Natural killer cell (primary cell): ENCODE data around the gene COMMD1. TPM values are rescaled to one million over a fixed set of nuclear protein-coding genes. Genes with fewer than 3 reads are reported as not detected.

Experiments used
- ATAC-seq, 3 donors: fragments of 150-1000 bp in 2 of 3; fragments of 200-7000 bp in 1 of 3; cut with Tn5 transposase; 1 replicate in 1 of 3; 2 replicates in 2 of 3; pipeline ENCODE4 v1.10.0; 2021; ENCODE audit warnings: mild to moderate bottlenecking in 2 of 3, moderate library complexity in 2 of 3
- DNase-seq, 2 donors: peaks; one replicate each; pipeline versions ENCODE4 v3.0.0 to v3.0.0-alpha.2; 2013 to 2021; ENCODE audit warnings: mixed read lengths in 1 of 2
- H3K27ac ChIP-seq: one replicate; pipeline ENCODE4 v1.5.1; 2013; ENCODE audit warnings: mild to moderate bottlenecking, low read length
- H3K27me3 ChIP-seq: one replicate; pipeline ENCODE4 v1.6.1; 2013; ENCODE audit warnings: low read length; ENCODE audit not compliant: control insufficient read depth, insufficient read depth
- H3K36me3 ChIP-seq: one replicate; pipeline ENCODE4 v1.6.1; 2013; ENCODE audit warnings: low read length; ENCODE audit not compliant: control insufficient read depth, insufficient read depth
- H3K4me1 ChIP-seq: one replicate; pipeline ENCODE4 v1.6.1; 2013; ENCODE audit warnings: low read length; ENCODE audit not compliant: control insufficient read depth, insufficient read depth
- H3K4me3 ChIP-seq: one replicate; pipeline ENCODE4 v1.5.1; 2013; ENCODE audit warnings: low read length
- H3K9me3 ChIP-seq: one replicate; pipeline ENCODE4 v1.6.1; 2013; ENCODE audit warnings: low read length; ENCODE audit not compliant: control insufficient read depth, insufficient read depth
- H3K27ac Mint-ChIP-seq, 2 donors: one replicate each; pipeline ENCODE4 v1.8.0; 2022; ENCODE audit warnings: mild to moderate bottlenecking in 2 of 2, mixed read lengths in 2 of 2, moderate library complexity in 1 of 2
- H3K27me3 Mint-ChIP-seq, 2 donors: one replicate each; pipeline ENCODE4 v1.8.0; 2022; ENCODE audit warnings: low read depth in 2 of 2, mixed read lengths in 2 of 2
- H3K36me3 Mint-ChIP-seq: one replicate; pipeline ENCODE4 v1.8.0; 2022; ENCODE audit warnings: mixed read lengths
- H3K4me1 Mint-ChIP-seq, 2 donors: one replicate each; pipeline ENCODE4 v1.8.0; 2022; ENCODE audit warnings: mixed read lengths in 2 of 2
- H3K4me3 Mint-ChIP-seq: one replicate; pipeline ENCODE4 v1.8.0; 2022; ENCODE audit warnings: mild to moderate bottlenecking, moderate library complexity, mixed read lengths
- H3K9me3 Mint-ChIP-seq, 2 donors: one replicate each; pipeline ENCODE4 v1.8.0; 2022; ENCODE audit warnings: mixed read lengths in 2 of 2
- WGBS: methylation state at CpG from one replicate; pipeline ENCODE4 v1.1.7; 2013; ENCODE audit warnings: missing lambda C conversion rate; ENCODE audit not compliant: insufficient coverage; 5-methylcytosine and 5-hydroxymethylcytosine counted together
- intact Hi-C: fragments of 100-400 bp; cut with micrococcal nuclease; formaldehyde crosslinking; loops from one replicate; pipeline ENCODE4 v1.14.2; 2022
- total RNA-seq, 4 donors: library from RNA; stranded (reverse); fragments of 120-200 nt in 1 of 4; gene quantifications; one replicate each; pipeline versions ENCODE4 v1.2.3 to v1.2.4, GENCODE V29; 2013 to 2022
- TF ChIP-seq, protein P1 (sequence below): fragments of 200-600 bp; IDR thresholded peaks from one replicate; pipeline ENCODE4 v1.8.0; 2022; ENCODE audit warnings: antibody characterized with exemption

The COMMD1 gene
- total RNA-seq, 3 donors from 2014 or later (not counting 1 experiment from before 2014, with no cell fraction given): 24.3 to 36.7 (median 27.2) TPM

GRCh38 chr2:61966087-61966727, 60.7 kb downstream of the COMMD1 start:
- intact Hi-C loops: no loop called here
- Mint-ChIP-seq H3K36me3 (no peaks in the 10 kb centered on the region), H3K9me3 (no peaks in the 10 kb centered on the region), H3K27ac (no peak overlapping the region), H3K4me3 (no peak overlapping the region), H3K4me1 (peaks cover 15 to 16% of the 10 kb centered on the region in 2 donors), H3K27me3 (no peaks in the 10 kb centered on the region)
- ATAC-seq (no peak), DNase-seq (no peak)
- 86% methylated on average over 1 of the region's 2 CpGs for WGBS
- no peak overlapping the region for H3K27ac ChIP-seq
- TF ChIP-seq, protein P1, sequence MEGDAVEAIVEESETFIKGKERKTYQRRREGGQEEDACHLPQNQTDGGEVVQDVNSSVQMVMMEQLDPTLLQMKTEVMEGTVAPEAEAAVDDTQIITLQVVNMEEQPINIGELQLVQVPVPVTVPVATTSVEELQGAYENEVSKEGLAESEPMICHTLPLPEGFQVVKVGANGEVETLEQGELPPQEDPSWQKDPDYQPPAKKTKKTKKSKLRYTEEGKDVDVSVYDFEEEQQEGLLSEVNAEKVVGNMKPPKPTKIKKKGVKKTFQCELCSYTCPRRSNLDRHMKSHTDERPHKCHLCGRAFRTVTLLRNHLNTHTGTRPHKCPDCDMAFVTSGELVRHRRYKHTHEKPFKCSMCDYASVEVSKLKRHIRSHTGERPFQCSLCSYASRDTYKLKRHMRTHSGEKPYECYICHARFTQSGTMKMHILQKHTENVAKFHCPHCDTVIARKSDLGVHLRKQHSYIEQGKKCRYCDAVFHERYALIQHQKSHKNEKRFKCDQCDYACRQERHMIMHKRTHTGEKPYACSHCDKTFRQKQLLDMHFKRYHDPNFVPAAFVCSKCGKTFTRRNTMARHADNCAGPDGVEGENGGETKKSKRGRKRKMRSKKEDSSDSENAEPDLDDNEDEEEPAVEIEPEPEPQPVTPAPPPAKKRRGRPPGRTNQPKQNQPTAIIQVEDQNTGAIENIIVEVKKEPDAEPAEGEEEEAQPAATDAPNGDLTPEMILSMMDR: no peak
- H3K4me3 ChIP-seq: no peak overlapping the region
- no peaks in the 10 kb centered on the region for H3K9me3 ChIP-seq
- H3K4me1 ChIP-seq: no peaks in the 10 kb centered on the region
- H3K36me3 ChIP-seq: no peaks in the 10 kb centered on the region
- no peaks in the 10 kb centered on the region for H3K27me3 ChIP-seq

- WGBS: no CpG with 5 or more reads among the region's 1 CpG
- no peaks in the 10 kb centered on the region for H3K9me3 Mint-ChIP-seq
- Histone ChIP-seq H3K9me3 (no peaks in the 10 kb centered on the region), H3K27ac (no peak overlapping the region), H3K4me3 (no peak overlapping the region), H3K4me1 (no peaks in the 10 kb centered on the region), H3K27me3 (no peaks in the 10 kb centered on the region), H3K36me3 (no peaks in the 10 kb centered on the region)
- intact Hi-C loops: no loop called here
- H3K27ac Mint-ChIP-seq: peak overlapping the region in 1 of 2 donors; percentile 43
- no peak for DNase-seq
- no peak overlapping the region for H3K4me3 Mint-ChIP-seq
- no peaks in the 10 kb centered on the region for H3K36me3 Mint-ChIP-seq
- TF ChIP-seq, protein P1: no peak
- no peak for ATAC-seq
- H3K27me3 Mint-ChIP-seq: no peaks in the 10 kb centered on the region
- peaks cover 10 to 19% of the 10 kb centered on the region in 2 donors for H3K4me1 Mint-ChIP-seq
Measured at GRCh38 chr2:61967262-61967661, 61.8 kb downstream of the COMMD1 start.

DNA sequence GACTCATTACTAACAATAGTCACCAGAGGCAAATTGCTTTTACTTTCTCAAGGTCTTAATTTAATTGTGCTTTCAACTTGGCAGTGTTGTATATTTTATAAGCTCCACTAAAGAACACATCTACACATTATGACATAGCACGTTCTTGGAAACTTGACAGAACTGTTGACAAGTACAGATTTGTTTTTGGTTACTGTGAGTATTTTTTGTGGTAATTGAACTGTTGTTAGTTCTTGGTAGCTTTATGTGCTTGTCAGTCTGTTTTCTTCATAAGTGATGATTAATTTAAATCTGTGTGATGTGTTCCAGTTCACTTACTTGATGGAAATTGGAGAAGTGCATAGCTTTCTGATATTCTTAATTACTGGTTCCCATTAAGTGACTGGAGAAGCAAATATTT, 63.9 kb downstream of the COMMD1 start:
- TF ChIP-seq, protein P1: no peak
- Histone ChIP-seq H3K27ac (no peak overlapping the region), H3K4me1 (no peaks in the 10 kb centered on the region), H3K9me3 (no peaks in the 10 kb centered on the region), H3K36me3 (no peaks in the 10 kb centered on the region), H3K4me3 (no peak overlapping the region), H3K27me3 (no peaks in the 10 kb centered on the region)
- ATAC-seq (no peak), DNase-seq (no peak)
- Mint-ChIP-seq H3K9me3 (no peaks in the 10 kb centered on the region), H3K4me1 (peaks cover 10 to 14% of the 10 kb centered on the region in 2 donors), H3K36me3 (no peaks in the 10 kb centered on the region), H3K27me3 (no peaks in the 10 kb centered on the region), H3K4me3 (no peak overlapping the region), H3K27ac (no peak overlapping the region)
- WGBS: no CpG with 5 or more reads among the region's 1 CpG
- intact Hi-C loops: no loop called here
